Kidney epithelial cell (primary cell): ENCODE data around the gene DSE. TPM values are rescaled to one million over a fixed set of nuclear protein-coding genes. Genes with fewer than 3 reads are reported as not detected.

Source experiments
- DNase-seq: peaks from one replicate; pipeline ENCODE4 v3.0.0-alpha.2; 2010; ENCODE audit warnings: low read depth
- H3K27me3 ChIP-seq: 2 replicates; pipeline ENCODE4 v1.6.0; 2011; ENCODE audit warnings: low read length; ENCODE audit not compliant: control insufficient read depth, insufficient read depth
- H3K36me3 ChIP-seq: 2 replicates; pipeline ENCODE4 v1.5.1; 2011; ENCODE audit warnings: low read length; ENCODE audit not compliant: control insufficient read depth, insufficient read depth
- H3K4me3 ChIP-seq: 2 replicates; pipeline ENCODE4 v1.5.1; 2011; ENCODE audit warnings: low read depth, mild to moderate bottlenecking, control low read depth, low read length
- CTCF ChIP-seq: IDR thresholded peaks from 2 replicates; pipeline ENCODE4 v1.5.1; 2011; ENCODE audit warnings: mild to moderate bottlenecking, moderate library complexity, low read length, control low read depth, inconsistent platforms; ENCODE audit not compliant: insufficient read depth, poor library complexity, severe bottlenecking
- total RNA-seq: library from RNA; depleted of rRNA; stranded (reverse); fragments of >200 nt; gene quantifications from 2 replicates; pipeline ENCODE4 v1.2.3, GENCODE V29; 2015

The DSE gene
- total RNA-seq, 1 donor from 2014 or later, result 48.8 TPM

GRCh38 chr6:116420341-116420740, 49.6 kb downstream of the DSE start:
- Histone ChIP-seq H3K27me3 (no peaks in the 10 kb centered on the region), H3K36me3 (no peaks in the 10 kb centered on the region), H3K4me3 (no peak overlapping the region)
- TF ChIP-seq CTCF, result no peak
- DNase-seq, result no peak

GRCh38 chr6:116422238-116422637, 51.5 kb downstream of the DSE start:
- DNase-seq, result no peak
- H3K36me3 ChIP-seq, result no peaks in the 10 kb centered on the region
- no peak overlapping the region for H3K4me3 ChIP-seq
- H3K27me3 ChIP-seq, result no peaks in the 10 kb centered on the region
- TF ChIP-seq CTCF, result no peak

GRCh38 chr6:116424001-116424400, 53.3 kb downstream of the DSE start:
- no peak for DNase-seq
- Histone ChIP-seq H3K4me3 (no peak overlapping the region), H3K36me3 (no peaks in the 10 kb centered on the region), H3K27me3 (no peaks in the 10 kb centered on the region)
- no peak for TF ChIP-seq CTCF

GRCh38 chr6:116426551-116426950, 55.8 kb downstream of the DSE start:
- Histone ChIP-seq H3K4me3 (no peak overlapping the region), H3K36me3 (no peaks in the 10 kb centered on the region), H3K27me3 (no peaks in the 10 kb centered on the region)
- DNase-seq, result no peak
- TF ChIP-seq CTCF, result no peak

- no peak for DNase-seq
- Histone ChIP-seq H3K27me3 (no peaks in the 10 kb centered on the region), H3K36me3 (no peaks in the 10 kb centered on the region), H3K4me3 (no peak overlapping the region)
- TF ChIP-seq CTCF, result no peak
Observed at GRCh38 chr6:116429111-116429510, 58.4 kb downstream of the DSE start.

GRCh38 chr6:116430860-116431259, 60.1 kb downstream of the DSE start:
- Histone ChIP-seq H3K27me3 (no peaks in the 10 kb centered on the region), H3K4me3 (no peak overlapping the region), H3K36me3 (no peaks in the 10 kb centered on the region)
- no peak for DNase-seq
- no peak for TF ChIP-seq CTCF
